ENCODE data around the gene SH2B3. TPM values are rescaled to one million over a fixed set of nuclear protein-coding genes. Genes with fewer than 3 reads are reported as not detected.

Gene SH2B3
- total RNA-seq, 1 experiment from 2014 or later, result 40.3 TPM

DNA sequence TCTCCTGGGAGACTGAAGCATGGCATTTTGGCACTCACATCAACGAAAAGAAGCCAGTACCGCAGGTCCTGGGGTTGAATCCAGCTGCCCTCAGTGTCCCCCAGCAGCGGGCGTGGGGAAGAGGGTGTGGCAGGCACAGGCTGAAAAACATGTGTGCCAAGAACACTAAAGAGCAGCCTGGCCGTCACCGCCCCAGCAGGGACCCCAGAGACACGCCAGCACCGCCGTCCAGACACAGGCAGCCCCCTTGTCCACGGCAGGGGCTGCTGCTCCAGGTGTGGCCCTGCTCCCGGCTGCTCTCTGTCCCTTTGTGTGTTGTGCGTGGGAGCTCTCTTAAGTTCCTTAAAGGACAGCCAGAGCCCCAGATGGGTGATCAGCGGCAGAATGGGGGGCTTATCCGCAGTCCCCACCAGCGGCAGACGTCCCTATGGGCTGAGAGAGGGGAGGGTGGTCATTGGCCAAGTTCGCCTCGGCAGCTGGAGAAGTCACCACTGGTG is 37.4 kb upstream of the SH2B3 start:
- TF ChIP-seq, protein P1, sequence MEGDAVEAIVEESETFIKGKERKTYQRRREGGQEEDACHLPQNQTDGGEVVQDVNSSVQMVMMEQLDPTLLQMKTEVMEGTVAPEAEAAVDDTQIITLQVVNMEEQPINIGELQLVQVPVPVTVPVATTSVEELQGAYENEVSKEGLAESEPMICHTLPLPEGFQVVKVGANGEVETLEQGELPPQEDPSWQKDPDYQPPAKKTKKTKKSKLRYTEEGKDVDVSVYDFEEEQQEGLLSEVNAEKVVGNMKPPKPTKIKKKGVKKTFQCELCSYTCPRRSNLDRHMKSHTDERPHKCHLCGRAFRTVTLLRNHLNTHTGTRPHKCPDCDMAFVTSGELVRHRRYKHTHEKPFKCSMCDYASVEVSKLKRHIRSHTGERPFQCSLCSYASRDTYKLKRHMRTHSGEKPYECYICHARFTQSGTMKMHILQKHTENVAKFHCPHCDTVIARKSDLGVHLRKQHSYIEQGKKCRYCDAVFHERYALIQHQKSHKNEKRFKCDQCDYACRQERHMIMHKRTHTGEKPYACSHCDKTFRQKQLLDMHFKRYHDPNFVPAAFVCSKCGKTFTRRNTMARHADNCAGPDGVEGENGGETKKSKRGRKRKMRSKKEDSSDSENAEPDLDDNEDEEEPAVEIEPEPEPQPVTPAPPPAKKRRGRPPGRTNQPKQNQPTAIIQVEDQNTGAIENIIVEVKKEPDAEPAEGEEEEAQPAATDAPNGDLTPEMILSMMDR (conservative IDR thresholded peaks at IDR 0.05), result no peak
- Histone ChIP-seq H3K9ac (ENCODE audit: extremely low read depth, insufficient read length, low read length) (peak overlapping the region; percentile 61), H3K14ac (ENCODE audit: insufficient read depth, low read length) (peak overlapping the region; percentile 17; the same call in 1 of the 2 replicates), H2BK15ac (ENCODE audit: low read depth, low read length) (peak overlapping the region; percentile 40; the same call in 1 of the 2 replicates), H2AK5ac (ENCODE audit: insufficient read length, low read length) (no peak overlapping the region), H2BK12ac (ENCODE audit: insufficient read length, low read depth, low read length) (no peak overlapping the region), H4K5ac (ENCODE audit: insufficient read length, low read depth, low read length) (no peak overlapping the region), H2BK20ac (ENCODE audit: low read depth, low read length, poor library complexity, severe bottlenecking) (no peak overlapping the region), H3K4me1 (ENCODE audit: insufficient read depth, low read length) (no peaks in the 10 kb centered on the region), H3K4me2 (ENCODE audit: insufficient read depth, insufficient read length, low read length) (peak overlapping the region; percentile 78), H2BK120ac (ENCODE audit: low read depth, low read length, poor library complexity, severe bottlenecking) (no peak overlapping the region), H3T11ph (ENCODE audit: low read length) (no peak overlapping the region), H3K18ac (ENCODE audit: insufficient read length, low read depth, low read length) (no peak overlapping the region), H3K9me3 (ENCODE audit: control insufficient read depth, low read depth, low read length) (no peaks in the 10 kb centered on the region), H2AFZ (ENCODE audit: low read length) (no peak overlapping the region), H3K23ac (ENCODE audit: insufficient read length, low read depth, low read length) (no peak overlapping the region), H3K56ac (ENCODE audit: insufficient read length, low read depth, low read length) (no peak overlapping the region), H3K79me1 (ENCODE audit: insufficient read depth, low read depth, low read length, poor library complexity, severe bottlenecking) (no peaks in the 10 kb centered on the region), H3K27ac (ENCODE audit: insufficient read length, low read depth, low read length) (no peak overlapping the region), H4K91ac (ENCODE audit: insufficient read length, low read depth, low read length) (no peak overlapping the region), H3K4ac (ENCODE audit: low read depth, low read length) (no peak overlapping the region), H3K27me3 (ENCODE audit: insufficient read depth, low read length) (no peaks in the 10 kb centered on the region), H3K23me2 (ENCODE audit: insufficient read length, low read depth, low read length, poor library complexity, severe bottlenecking) (peaks cover 13% of the 10 kb centered on the region), H3K79me2 (ENCODE audit: insufficient read depth, low read length) (no peaks in the 10 kb centered on the region), H4K8ac (replicated peaks; ENCODE audit: insufficient read length, low read depth, low read length) (no peak overlapping the region), H2BK5ac (ENCODE audit: insufficient read length, low read length) (no peak overlapping the region), H4K20me1 (ENCODE audit: control insufficient read depth, insufficient read depth, insufficient read length) (no peaks in the 10 kb centered on the region)
- H3K27ac Mint-ChIP-seq, result no peak overlapping the region
- no CpG with 5 or more reads among the region's 18 CpGs for WGBS (ENCODE audit: extremely low coverage, insufficient read length, low lambda C conversion rate)
- no peaks in the 10 kb centered on the region; a peak in 2 of 5 replicates for H3K9me3 Mint-ChIP-seq
- H3K27me3 Mint-ChIP-seq (ENCODE audit: low read depth), result peaks cover 19% of the 10 kb centered on the region
- peak overlapping the region; percentile 73 to 86 for H3K4me3 Mint-ChIP-seq
- DNase-seq, result no peak
- H3K4me1 Mint-ChIP-seq, result peaks cover 10 to 14% of the 10 kb centered on the region in 2 experiments
- peaks cover 0 to 13% (median 3%) of the 10 kb centered on the region in 3 experiments; a peak in 5 of 7 replicates for H3K36me3 Mint-ChIP-seq (ENCODE audit: insufficient read depth in 1 of 3, low read depth in 3 of 3)

All from H9 (cell line).